Esophagus (tissue), 2 donors: ENCODE results near the gene ZMAT3. TPM values are rescaled to one million over a fixed set of nuclear protein-coding genes. Genes with fewer than 3 reads are reported as not detected.
"Not testable (repeated sequence)": the region's sequence is repeated elsewhere in the genome, so short reads cannot be mapped to it uniquely, and the experiment has no call there.

Experiments
- H3K27ac ChIP-seq, 2 donors: one replicate each; pipeline ENCODE4 v1.5.1; 2013; ENCODE audit warnings: low read depth in 2 of 2, mild to moderate bottlenecking in 2 of 2, inconsistent platforms in 1 of 2, low read length in 1 of 2, moderate library complexity in 1 of 2
- H3K27me3 ChIP-seq, 2 donors: one replicate each; pipeline ENCODE4 v1.6.1; 2013; ENCODE audit warnings: low read length in 2 of 2, control low read depth in 1 of 2, mild to moderate bottlenecking in 1 of 2; ENCODE audit not compliant: insufficient read depth in 2 of 2, control insufficient read depth in 1 of 2
- H3K36me3 ChIP-seq, 2 donors: one replicate each; pipeline ENCODE4 v1.6.1; 2013; ENCODE audit warnings: low read length in 1 of 2; ENCODE audit not compliant: control insufficient read depth in 2 of 2, insufficient read depth in 2 of 2
- H3K4me1 ChIP-seq, 2 donors: one replicate each; pipeline ENCODE4 v1.6.1; 2013; ENCODE audit warnings: low read length in 1 of 2; ENCODE audit not compliant: control insufficient read depth in 2 of 2, insufficient read depth in 2 of 2
- H3K4me3 ChIP-seq, 2 donors: one replicate each; pipeline ENCODE4 v1.5.1; 2013; ENCODE audit warnings: low read length in 2 of 2, mild to moderate bottlenecking in 2 of 2, low read depth in 1 of 2, moderate library complexity in 1 of 2
- H3K9me3 ChIP-seq, 2 donors: one replicate each; pipeline ENCODE4 v1.6.1; 2013; ENCODE audit warnings: mild to moderate bottlenecking in 2 of 2, low read depth in 1 of 2, low read length in 1 of 2, moderate library complexity in 1 of 2; ENCODE audit not compliant: control insufficient read depth in 2 of 2, insufficient read depth in 1 of 2
- WGBS, 2 donors: extraction: QIAGEN DNeasy Blood & Tissue Kit; methylation state at CpG; one replicate each; pipeline ENCODE4 v1.1.7; 2013; 5-methylcytosine and 5-hydroxymethylcytosine counted together
- polyA plus RNA-seq, 2 donors: library from polyadenylated mRNA; stranded (reverse); fragments of 200-250 nt; gene quantifications; one replicate each; pipeline ENCODE4 v1.2.3, GENCODE V29; 2013
- donor health status: healthy with polysubstance abuse.
- donor health status: Bipolar disorder and iron deficiency.

The ZMAT3 gene
- polyA plus RNA-seq, 2 donors: 1.1 to 1.7 TPM

- not testable (repeated sequence) for H3K27ac ChIP-seq, H3K36me3 ChIP-seq, H3K4me3 ChIP-seq, H3K27me3 ChIP-seq, H3K9me3 ChIP-seq, H3K4me1 ChIP-seq
- 90 to 95% methylated on average over 37 to 40 of the region's 42 CpGs for WGBS, 2 donors
Observed at GRCh38 chr3:179032454-179033303, 38.9 kb downstream of the ZMAT3 start.

- Histone ChIP-seq H3K4me1 (no peaks in the 10 kb centered on the region), H3K27ac (no peak overlapping the region), H3K4me3 (no peak overlapping the region), H3K9me3 (no peaks in the 10 kb centered on the region), H3K36me3 (no peaks in the 10 kb centered on the region), H3K27me3 (no peaks in the 10 kb centered on the region)
- 93 to 98% methylated on average over 3 of the region's 3 CpGs for WGBS, 2 donors
Observed at GRCh38 chr3:179029096-179029495, 42.5 kb downstream of the ZMAT3 start.

- Histone ChIP-seq H3K36me3 (no peaks in the 10 kb centered on the region), H3K9me3 (no peaks in the 10 kb centered on the region), H3K4me3 (no peak overlapping the region), H3K27me3 (no peaks in the 10 kb centered on the region), H3K4me1 (no peaks in the 10 kb centered on the region), H3K27ac (no peak overlapping the region)
- WGBS, 2 donors: 75 to 100% methylated on average over 1 of the region's 1 CpG
Observed at GRCh38 chr3:179028408-179028807, 43.2 kb downstream of the ZMAT3 start.

GRCh38 chr3:179027326-179027900 lies 44.2 kb downstream of the ZMAT3 start:
- Histone ChIP-seq H3K27ac (no peak overlapping the region), H3K4me3 (no peak overlapping the region)

GRCh38 chr3:179026636-179027035 lies 45.0 kb downstream of the ZMAT3 start:
- Histone ChIP-seq H3K36me3 (no peaks in the 10 kb centered on the region), H3K4me1 (no peaks in the 10 kb centered on the region), H3K27me3 (no peaks in the 10 kb centered on the region), H3K9me3 (no peaks in the 10 kb centered on the region), H3K27ac (no peak overlapping the region), H3K4me3 (no peak overlapping the region)
- WGBS, 2 donors: 88 to 91% methylated on average over 2 of the region's 2 CpGs

More at GRCh38 chr3:179027326-179027900, 44.2 kb downstream of the ZMAT3 start:
- no peaks in the 10 kb centered on the region for H3K27me3 ChIP-seq
- H3K36me3 ChIP-seq: no peaks in the 10 kb centered on the region
- WGBS, 2 donors: 72 to 74% methylated on average over 7 of the region's 7 CpGs
- no peaks in the 10 kb centered on the region for H3K4me1 ChIP-seq
- no peaks in the 10 kb centered on the region for H3K9me3 ChIP-seq

- Histone ChIP-seq H3K27me3 (no peaks in the 10 kb centered on the region), H3K27ac (no peak overlapping the region), H3K36me3 (no peaks in the 10 kb centered on the region), H3K4me3 (no peak overlapping the region), H3K9me3 (no peaks in the 10 kb centered on the region), H3K4me1 (no peaks in the 10 kb centered on the region)
- 67 to 79% methylated on average over 4 of the region's 4 CpGs for WGBS, 2 donors
Observed at GRCh38 chr3:179021119-179021903, 50.3 kb downstream of the ZMAT3 start.

- Histone ChIP-seq H3K4me1 (no peaks in the 10 kb centered on the region), H3K4me3 (no peak overlapping the region), H3K27me3 (no peaks in the 10 kb centered on the region), H3K9me3 (no peaks in the 10 kb centered on the region), H3K27ac (no peak overlapping the region), H3K36me3 (no peaks in the 10 kb centered on the region)
- 20 to 25% methylated on average over 4 of the region's 4 CpGs for WGBS, 2 donors
Observed at GRCh38 chr3:179020112-179020511, 51.5 kb downstream of the ZMAT3 start.

- Histone ChIP-seq H3K4me1 (no peaks in the 10 kb centered on the region), H3K27me3 (no peaks in the 10 kb centered on the region), H3K4me3 (no peak overlapping the region), H3K36me3 (no peaks in the 10 kb centered on the region), H3K9me3 (no peaks in the 10 kb centered on the region), H3K27ac (no peak overlapping the region)
- WGBS, 2 donors: 91 to 94% methylated on average over 1 of the region's 1 CpG
Observed at GRCh38 chr3:179018808-179019207, 52.8 kb downstream of the ZMAT3 start.

GRCh38 chr3:179016979-179017670 lies 54.5 kb downstream of the ZMAT3 start:
- WGBS, 2 donors: 70 to 74% methylated on average over 9 of the region's 9 CpGs
- Histone ChIP-seq H3K4me1 (no peaks in the 10 kb centered on the region), H3K36me3 (no peaks in the 10 kb centered on the region), H3K27ac (no peak overlapping the region), H3K27me3 (no peaks in the 10 kb centered on the region), H3K9me3 (no peaks in the 10 kb centered on the region), H3K4me3 (no peak overlapping the region)
